Endometrial microvascular endothelial cells (primary cell): ENCODE measurements around the gene KNL1. TPM values are rescaled to one million over a fixed set of nuclear protein-coding genes. Genes with fewer than 3 reads are reported as not detected.

Experiments used
- in situ Hi-C: cut with HindIII; loops from 2 replicates; pipeline ENCODE4 v1.10.0; 2017; ENCODE audit warnings: low sequenced_read_pairs, low pct_unique_long_range_greater_than_20kb; ENCODE audit errors: inconsistent ontology term
- total RNA-seq: library from RNA; depleted of rRNA; stranded (reverse); fragments of >200 nt; gene quantifications from one replicate; pipeline ENCODE4 v1.2.3, GENCODE V29; 2015; ENCODE audit errors: inconsistent ontology term

The KNL1 gene
- total RNA-seq, 1 donor from 2014 or later, result 40.9 TPM

GRCh38 chr15:40697916-40698315, 103.9 kb downstream of the KNL1 start:
- in situ Hi-C loops, result no loop called here

- in situ Hi-C loops, result no loop called here
Observed at GRCh38 chr15:40702077-40702476, 108.0 kb downstream of the KNL1 start.

GRCh38 chr15:40706121-40706520, 112.1 kb downstream of the KNL1 start:
- in situ Hi-C loops, result no loop called here

Other genes starting within 250 kb of the KNL1 start
- not detected for gene PHGR1, start 243.2 kb upstream of the KNL1 start, total RNA-seq
- 0.46 TPM for gene DISP2, start 236.0 kb upstream of the KNL1 start, total RNA-seq
- gene KNSTRN, start 211.5 kb upstream of the KNL1 start, total RNA-seq, result 50.6 TPM
- 37.2 TPM for gene IVD, start 188.5 kb upstream of the KNL1 start, total RNA-seq
- 17.1 TPM for gene BAHD1, start 153.3 kb upstream of the KNL1 start, total RNA-seq
- 30.3 TPM for gene CHST14, start 123.3 kb upstream of the KNL1 start, total RNA-seq
- gene CCDC32, start 29.2 kb upstream of the KNL1 start, total RNA-seq, result 40.4 TPM
- gene RPUSD2, start 24.9 kb upstream of the KNL1 start, total RNA-seq, result 8.9 TPM
- gene RAD51, start 100.9 kb downstream of the KNL1 start, total RNA-seq, result 13.0 TPM
- gene RMDN3, start 161.0 kb downstream of the KNL1 start, total RNA-seq, result 35.8 TPM
- gene GCHFR, start 169.8 kb downstream of the KNL1 start, total RNA-seq, result 6.8 TPM
- not detected for gene C15orf62, start 175.7 kb downstream of the KNL1 start, total RNA-seq
- gene ZFYVE19, start 212.8 kb downstream of the KNL1 start, total RNA-seq, result 35.5 TPM
- gene DNAJC17, start 213.2 kb downstream of the KNL1 start, total RNA-seq, result 47.3 TPM
- not detected for gene PPP1R14D, start 234.5 kb downstream of the KNL1 start, total RNA-seq
- gene SPINT1, start 249.8 kb downstream of the KNL1 start, total RNA-seq, result 0.93 TPM